Ectodermal cell (in vitro differentiated cells): ENCODE results near the gene EFNA1.
"Not testable (repeated sequence)": the region's sequence is repeated elsewhere in the genome, so short reads cannot be mapped to it uniquely, and the experiment has no call there.

Source experiments
- H3K27ac ChIP-seq: 2 replicates; pipeline ENCODE4 v1.7.0; 2013; ENCODE audit warnings: mild to moderate bottlenecking, low read depth, low read length; ENCODE audit not compliant: insufficient read depth, poor library complexity, severe bottlenecking
- H3K27me3 ChIP-seq: 2 replicates; pipeline ENCODE4 v1.7.0; 2013; ENCODE audit warnings: mild to moderate bottlenecking, low read length; ENCODE audit not compliant: insufficient read depth, control insufficient read depth, poor library complexity, severe bottlenecking
- H3K36me3 ChIP-seq: one replicate; pipeline ENCODE4 v1.7.0; 2013; ENCODE audit warnings: low read length; ENCODE audit not compliant: control insufficient read depth, insufficient read depth
- H3K4me1 ChIP-seq: one replicate; pipeline ENCODE4 v1.7.0; 2013; ENCODE audit warnings: low read length; ENCODE audit not compliant: control insufficient read depth, insufficient read depth
- H3K4me3 ChIP-seq: 2 replicates; pipeline ENCODE4 v1.7.0; 2013; ENCODE audit warnings: low read depth, low read length, control low read depth; ENCODE audit not compliant: insufficient read depth
- H3K9me3 ChIP-seq: 2 replicates; pipeline ENCODE4 v1.7.0; 2013; ENCODE audit warnings: mild to moderate bottlenecking, low read length, moderate library complexity; ENCODE audit not compliant: control insufficient read depth
- WGBS, 2 experiments: methylation state at CpG; one replicate each; pipeline ENCODE4 v1.1.7; 2013; ENCODE audit warnings: missing lambda C conversion rate in 2 of 2; 5-methylcytosine and 5-hydroxymethylcytosine counted together

Gene EFNA1

GRCh38 chr1:155168105-155168445 is 40.4 kb downstream of the EFNA1 start:
- H3K36me3 ChIP-seq, H3K9me3 ChIP-seq, H3K27ac ChIP-seq, H3K27me3 ChIP-seq: not testable (repeated sequence)
- peaks cover 17% of the 10 kb centered on the region for H3K4me1 ChIP-seq
- peak overlapping the region; percentile 33 for H3K4me3 ChIP-seq
- WGBS, 2 experiments = 65 to 67% methylated on average over 4 of the region's 4 CpGs

- H3K27ac ChIP-seq = no peak overlapping the region
- peaks cover 17% of the 10 kb centered on the region for H3K4me1 ChIP-seq
- no peaks in the 10 kb centered on the region for H3K36me3 ChIP-seq
- 92 to 93% methylated on average over 10 of the region's 10 CpGs for WGBS, 2 experiments
- H3K4me3 ChIP-seq = no peak overlapping the region
- H3K9me3 ChIP-seq = no peaks in the 10 kb centered on the region
- no peaks in the 10 kb centered on the region for H3K27me3 ChIP-seq
Measured at GRCh38 chr1:155168456-155169210, 41.0 kb downstream of the EFNA1 start.

- no peaks in the 10 kb centered on the region for H3K9me3 ChIP-seq
- no peaks in the 10 kb centered on the region for H3K36me3 ChIP-seq
- H3K27me3 ChIP-seq = no peaks in the 10 kb centered on the region
- H3K27ac ChIP-seq = no peak overlapping the region
- H3K4me3 ChIP-seq = no peak overlapping the region
- H3K4me1 ChIP-seq = peaks cover 17% of the 10 kb centered on the region
- WGBS, 2 experiments = 94 to 96% methylated on average over 5 of the region's 5 CpGs
Measured at GRCh38 chr1:155169541-155169940, 41.9 kb downstream of the EFNA1 start.

- WGBS, 2 experiments = 100% methylated on average over 1 of the region's 2 CpGs
- Histone ChIP-seq H3K27me3 (no peaks in the 10 kb centered on the region), H3K9me3 (no peaks in the 10 kb centered on the region), H3K4me1 (peaks cover 21% of the 10 kb centered on the region), H3K4me3 (no peak overlapping the region), H3K27ac (no peak overlapping the region), H3K36me3 (no peaks in the 10 kb centered on the region)
Measured at GRCh38 chr1:155170101-155170785, 42.6 kb downstream of the EFNA1 start.

GRCh38 chr1:155170806-155171205 is 43.1 kb downstream of the EFNA1 start:
- no peaks in the 10 kb centered on the region for H3K27me3 ChIP-seq
- H3K4me1 ChIP-seq = peaks cover 21% of the 10 kb centered on the region
- WGBS, 2 experiments = 93 to 97% methylated on average over 7 of the region's 7 CpGs
- no peak overlapping the region for H3K4me3 ChIP-seq
- no peak overlapping the region for H3K27ac ChIP-seq
- no peaks in the 10 kb centered on the region for H3K36me3 ChIP-seq
- no peaks in the 10 kb centered on the region for H3K9me3 ChIP-seq

- WGBS, 2 experiments = 55 to 59% methylated on average over 8 of the region's 8 CpGs
- Histone ChIP-seq H3K4me3 (peak overlapping the region; percentile 86), H3K4me1 (peaks cover 11% of the 10 kb centered on the region), H3K36me3 (no peaks in the 10 kb centered on the region), H3K27ac (no peak overlapping the region), H3K9me3 (no peaks in the 10 kb centered on the region), H3K27me3 (no peaks in the 10 kb centered on the region)
Measured at GRCh38 chr1:155171836-155172731, 44.4 kb downstream of the EFNA1 start.

- no peaks in the 10 kb centered on the region for H3K27me3 ChIP-seq
- 0% methylated on average over 57 of the region's 57 CpGs for WGBS, 2 experiments
- peak within 1 kb of the TSS; percentile 86 for H3K4me3 ChIP-seq
- peaks cover 10% of the 10 kb centered on the region for H3K4me1 ChIP-seq
- H3K36me3 ChIP-seq = peaks cover 5% of the 10 kb centered on the region
- no peak within 1 kb of the TSS for H3K27ac ChIP-seq
- H3K9me3 ChIP-seq = no peaks in the 10 kb centered on the region
Measured at GRCh38 chr1:155172732-155173477, 45.2 kb downstream of the EFNA1 start, which contains the start of gene KRTCAP2. Gene KRTCAP2 (minus strand): TSS chr1:155173304. CDS start chr1:155173224, 80 bp downstream.

- 0 to 1% methylated on average over 36 to 38 of the region's 38 CpGs for WGBS, 2 experiments
- H3K9me3 ChIP-seq = no peaks in the 10 kb centered on the region
- peaks cover 10% of the 10 kb centered on the region for H3K36me3 ChIP-seq
- H3K4me1 ChIP-seq = peaks cover 10% of the 10 kb centered on the region
- H3K27ac ChIP-seq = no peak within 1 kb of the TSS
- H3K4me3 ChIP-seq = peak within 1 kb of the TSS; percentile 86
- no peaks in the 10 kb centered on the region for H3K27me3 ChIP-seq
Measured at GRCh38 chr1:155173478-155174323, 46.0 kb downstream of the EFNA1 start, which contains the start of gene TRIM46. Gene TRIM46 (plus strand): TSS chr1:155173849. CDS start chr1:155173967, 118 bp downstream.
